Jurkat, Clone E6-1 (cell line): ENCODE data around the gene FAM185A.

Source experiments
- DNase-seq: peaks from one replicate; pipeline ENCODE4 v3.0.0-alpha.2; 2011; ENCODE audit warnings: low read depth, low spot score
- H3K4me3 ChIP-seq: 2 replicates; pipeline ENCODE4 v1.5.1; 2011; ENCODE audit warnings: mild to moderate bottlenecking, low read length, control low read depth, moderate library complexity

FAM185A gene

GRCh38 chr7:102856036-102856435, 107.2 kb downstream of the FAM185A start:
- H3K4me3 ChIP-seq: no peak overlapping the region
- DNase-seq: no peak
